Hindlimb muscle (tissue), 1 donor: ENCODE results near the gene ADCY7. TPM values are rescaled to one million over a fixed set of nuclear protein-coding genes. Genes with fewer than 3 reads are reported as not detected.
"Not testable (repeated sequence)": the region's sequence is repeated elsewhere in the genome, so short reads cannot be mapped to it uniquely, and the experiment has no call there.

Source experiments
- DNase-seq: peaks from one replicate; pipeline ENCODE4 v3.0.0-alpha.2; 2013
- polyA plus RNA-seq: library from polyadenylated mRNA; unstranded; fragments of 120-200 nt; gene quantifications from one replicate; pipeline ENCODE4 v1.2.1, GENCODE V29; 2013; ENCODE audit not compliant: insufficient read length

Gene ADCY7
- polyA plus RNA-seq: 10.2 TPM

- peak; percentile 65 for DNase-seq
Measured at GRCh38 chr16:50266337-50267091, at the start of gene ADCY7. Gene ADCY7 (plus strand): TSS chr16:50266551. CDS start chr16:50288180, 21,629 bp downstream.

GRCh38 chr16:50219402-50219975 lies 46.9 kb upstream of the ADCY7 start:
- DNase-seq: no peak

GRCh38 chr16:50224286-50224685 lies 42.1 kb upstream of the ADCY7 start:
- DNase-seq: no peak

GRCh38 chr16:50227120-50227519 lies 39.2 kb upstream of the ADCY7 start:
- DNase-seq: no peak

GRCh38 chr16:50227665-50228064 lies 38.7 kb upstream of the ADCY7 start:
- DNase-seq: no peak

GRCh38 chr16:50228364-50228868 lies 37.9 kb upstream of the ADCY7 start:
- DNase-seq: no peak

- DNase-seq: no peak
Measured at GRCh38 chr16:50229149-50229726, 37.1 kb upstream of the ADCY7 start.

- no peak for DNase-seq
Measured at GRCh38 chr16:50234771-50235556, 31.4 kb upstream of the ADCY7 start.

- DNase-seq: no peak
Measured at GRCh38 chr16:50235581-50235980, 30.8 kb upstream of the ADCY7 start.

GRCh38 chr16:50238314-50238713 lies 28.0 kb upstream of the ADCY7 start:
- DNase-seq: no peak

GRCh38 chr16:50238868-50239301 lies 27.5 kb upstream of the ADCY7 start:
- DNase-seq: no peak

- DNase-seq: not testable (repeated sequence)
Measured at GRCh38 chr16:50243024-50243423, 23.3 kb upstream of the ADCY7 start.

GRCh38 chr16:50244140-50244503 lies 22.2 kb upstream of the ADCY7 start:
- no peak for DNase-seq

GRCh38 chr16:50244504-50245416 lies 21.6 kb upstream of the ADCY7 start:
- no peak for DNase-seq

GRCh38 chr16:50245417-50246298 lies 20.7 kb upstream of the ADCY7 start:
- DNase-seq: no peak

GRCh38 chr16:50246299-50247122 lies 19.8 kb upstream of the ADCY7 start:
- DNase-seq: no peak

- no peak for DNase-seq
Measured at GRCh38 chr16:50247123-50247905, 19.0 kb upstream of the ADCY7 start.

GRCh38 chr16:50247906-50248608 lies 18.3 kb upstream of the ADCY7 start:
- DNase-seq: no peak
